GM19193 (cell line): ENCODE results near the gene TMEM150C.

Experiments used
- POLR2A ChIP-seq: IDR thresholded peaks from 4 replicates; pipeline ENCODE4 v1.6.1; 2011; ENCODE audit not compliant: insufficient read depth, insufficient read length; ENCODE audit errors: extremely low read depth

TMEM150C gene

DNA sequence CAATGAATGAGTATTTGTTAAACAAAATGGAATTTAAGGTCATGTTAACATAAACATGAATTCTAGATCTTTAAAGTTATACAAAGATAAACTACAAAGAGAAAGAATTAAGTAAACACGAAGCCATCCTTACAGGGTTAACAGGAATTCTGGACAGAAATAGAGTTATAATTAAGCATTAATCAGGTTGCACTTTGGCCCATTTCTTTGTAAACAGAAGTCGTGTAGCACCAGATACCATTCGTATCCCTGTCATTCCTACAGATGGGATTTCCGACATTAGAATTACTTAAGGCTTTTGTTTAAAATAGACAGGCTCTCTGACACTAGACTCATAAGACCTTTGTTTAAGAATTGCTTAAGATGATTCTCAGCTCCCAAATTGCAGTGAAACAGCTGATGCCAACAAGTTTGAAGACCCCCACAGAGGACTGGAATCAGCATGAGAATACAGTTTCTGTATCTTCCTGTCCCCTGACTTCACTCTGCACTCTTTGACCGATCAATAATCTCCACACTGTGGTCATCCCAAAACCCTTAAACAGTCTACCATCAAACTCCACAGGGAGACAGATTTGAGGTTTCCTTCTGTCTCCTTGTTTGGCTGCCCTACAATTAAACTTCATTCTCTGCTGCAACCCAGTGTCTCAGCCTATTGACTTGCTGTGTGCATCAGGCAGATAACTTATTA lies 22.3 kb upstream of the TMEM150C start:
- no peak for TF ChIP-seq POLR2A

DNA sequence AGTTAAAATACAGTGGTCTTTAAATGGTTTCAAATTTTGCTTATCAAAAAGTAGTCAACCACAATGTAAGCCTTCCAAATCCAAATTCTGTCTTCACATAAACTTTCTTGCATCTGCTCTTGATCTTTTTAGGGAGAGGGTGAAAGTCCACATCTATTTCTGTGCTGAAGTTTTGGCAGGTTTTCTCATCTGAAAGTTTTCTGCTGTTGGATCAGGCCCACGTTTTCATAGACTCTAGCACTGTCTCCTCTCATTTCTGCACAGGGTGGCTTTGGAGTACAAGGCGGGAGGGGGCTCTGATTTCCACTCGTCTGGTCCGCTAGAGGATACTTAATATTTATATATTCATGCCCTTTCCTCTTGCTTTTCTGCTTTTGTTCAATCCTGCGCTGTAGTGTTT lies 18.1 kb upstream of the TMEM150C start:
- no peak for TF ChIP-seq POLR2A

DNA sequence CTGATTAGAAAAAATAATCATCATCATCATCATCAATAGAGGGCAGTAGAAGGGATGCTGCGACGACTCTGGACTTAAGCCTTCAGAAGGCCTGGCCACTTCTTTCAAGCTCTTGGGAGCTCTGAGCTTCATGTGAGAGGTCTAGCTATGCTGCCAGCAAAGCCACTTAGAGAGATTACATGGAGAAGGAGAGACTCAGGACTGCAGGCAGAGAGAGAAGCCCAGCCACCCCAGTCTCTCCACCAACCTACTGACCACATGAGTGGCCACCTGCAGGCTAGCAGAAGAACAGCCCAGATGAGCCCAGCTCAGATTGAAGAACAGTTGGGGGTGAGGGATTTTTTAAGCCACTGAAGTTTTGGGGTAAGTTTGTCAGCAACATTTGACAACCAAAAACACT lies 17.1 kb upstream of the TMEM150C start:
- no peak for TF ChIP-seq POLR2A

DNA sequence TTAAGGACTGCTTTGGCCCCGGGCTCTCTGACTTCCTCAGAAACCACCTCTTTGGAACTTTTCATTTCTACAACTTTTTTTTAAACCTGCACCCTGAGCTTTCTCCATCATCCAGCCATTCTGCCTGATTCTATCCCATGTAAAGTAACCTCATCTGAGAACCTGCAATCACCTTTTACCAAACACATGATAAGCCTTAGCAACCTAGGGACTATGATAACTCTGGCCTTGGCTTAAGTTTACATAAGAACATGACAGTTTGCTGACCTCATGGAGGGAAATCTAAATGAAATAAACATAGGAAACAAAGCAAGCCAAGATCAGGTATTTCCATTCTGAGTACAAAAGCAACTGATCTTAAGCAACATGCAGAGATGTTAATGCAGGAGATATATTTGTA lies 15.7 kb upstream of the TMEM150C start:
- TF ChIP-seq POLR2A, result no peak

DNA sequence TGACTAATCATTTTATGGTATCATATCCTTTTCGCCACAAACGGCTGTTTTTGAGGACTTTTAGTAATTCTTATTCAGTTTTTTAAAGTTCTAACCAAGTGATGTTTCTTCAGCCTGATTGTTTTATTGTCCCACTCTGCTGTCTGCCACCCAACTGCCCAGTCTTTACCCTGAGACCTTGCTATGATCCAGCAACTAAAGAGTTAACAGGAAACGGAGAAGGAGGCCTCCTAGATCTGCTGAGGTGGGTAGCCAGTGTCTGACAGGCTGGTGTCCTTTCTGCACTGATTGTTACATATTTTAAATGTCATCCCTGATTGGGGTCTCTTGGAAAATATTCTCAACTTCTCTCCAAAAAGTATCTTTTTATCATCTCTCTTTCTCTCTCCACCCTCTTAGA lies 7.9 kb upstream of the TMEM150C start:
- TF ChIP-seq POLR2A, result no peak

DNA sequence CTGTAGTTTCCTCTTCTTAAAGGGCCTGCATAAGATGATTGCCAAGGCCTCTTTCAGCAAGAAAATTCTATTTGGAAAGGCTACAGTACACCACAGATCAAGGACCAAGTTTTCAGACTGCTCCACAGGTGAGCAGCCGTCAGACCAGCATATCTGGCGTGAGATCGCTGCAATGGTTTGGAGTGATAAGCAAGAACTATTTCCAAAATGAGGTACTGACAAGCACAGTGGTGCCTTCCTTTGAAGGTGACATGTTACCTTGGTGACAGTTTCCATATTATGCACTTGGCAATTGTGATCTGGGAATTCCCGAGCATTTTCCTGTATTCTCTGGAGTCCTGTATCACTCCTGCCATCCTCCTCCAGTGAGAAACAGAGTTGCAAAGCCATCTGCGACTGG lies 7.3 kb upstream of the TMEM150C start:
- TF ChIP-seq POLR2A, result no peak

DNA sequence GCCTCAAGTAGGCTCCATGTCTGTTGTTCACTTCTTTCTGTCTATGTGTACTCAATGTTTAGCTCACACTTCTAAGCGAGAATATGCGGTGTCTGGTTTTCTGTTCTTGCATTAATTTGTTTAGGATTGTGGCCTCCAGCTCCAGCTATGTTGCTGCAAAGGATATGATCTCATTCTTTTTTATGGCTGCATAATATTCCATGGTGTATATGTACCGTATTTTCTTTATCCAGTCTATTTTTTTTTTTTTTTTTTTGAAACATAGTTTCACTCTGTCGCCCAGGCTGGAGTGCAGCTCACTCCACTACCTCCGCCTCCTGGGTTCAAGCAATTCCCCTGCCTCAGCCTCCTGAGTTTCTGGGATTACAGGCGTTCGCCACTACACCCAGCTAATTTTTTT lies 5.7 kb upstream of the TMEM150C start:
- TF ChIP-seq POLR2A, result no peak

DNA sequence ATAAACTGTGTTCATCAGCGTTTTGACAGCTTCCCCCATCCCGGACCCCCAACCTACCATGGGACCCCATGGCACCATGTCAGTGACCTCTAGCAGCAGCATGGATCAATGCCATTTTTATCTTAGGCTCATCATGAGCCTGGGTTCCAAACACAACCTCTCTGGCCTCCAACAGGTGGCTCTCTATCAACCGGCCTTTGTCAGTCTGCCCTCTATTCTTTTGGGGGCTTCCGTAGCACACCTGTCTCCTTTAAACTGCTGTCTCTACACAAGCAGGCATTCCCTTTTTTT lies 721 bp upstream of the TMEM150C start:
- no peak for TF ChIP-seq POLR2A

DNA sequence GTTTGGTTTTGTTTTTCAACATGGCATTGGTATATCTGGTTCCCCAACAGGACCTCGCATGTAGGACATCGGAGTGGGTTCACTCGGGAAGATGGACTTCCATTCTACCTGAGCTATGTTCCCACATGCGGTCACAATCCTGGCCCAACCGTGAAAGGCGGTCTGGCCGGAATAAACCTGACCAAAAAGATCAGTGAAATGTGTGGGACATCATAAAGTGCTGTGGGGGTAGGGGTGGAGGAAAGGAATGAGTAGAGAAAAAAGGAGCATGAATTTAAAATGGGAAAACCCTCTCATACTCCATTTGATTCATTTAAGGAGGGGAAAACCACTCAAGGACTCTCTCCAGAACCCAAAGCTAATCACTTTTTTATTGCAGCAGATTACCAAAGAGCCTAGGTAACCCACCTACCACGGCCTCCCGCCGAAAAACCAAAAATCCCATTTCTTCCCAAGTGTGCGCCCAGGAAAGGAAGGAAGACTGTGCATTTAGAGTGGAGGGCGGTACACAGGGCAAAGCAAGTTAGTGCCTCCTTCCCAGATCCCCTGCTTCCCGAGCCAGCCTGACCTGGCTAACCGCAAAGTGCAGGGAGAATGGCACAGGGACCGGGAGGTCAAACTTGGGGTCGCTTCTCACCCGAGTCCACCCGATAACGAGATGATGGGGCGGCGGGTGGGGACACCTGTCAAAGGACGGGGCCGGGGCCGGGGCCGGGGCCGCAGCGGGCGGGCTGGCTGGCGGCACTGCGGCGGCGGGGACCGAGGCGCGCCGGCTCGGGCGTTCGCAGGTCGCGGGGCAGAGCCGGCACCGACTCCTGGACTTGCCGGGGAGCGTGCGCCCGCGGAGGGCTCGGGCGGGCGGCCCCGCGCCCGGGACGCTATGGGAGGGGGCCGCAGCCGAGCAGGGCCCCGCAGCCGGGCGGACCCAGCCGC lies 669 bp downstream of the TMEM150C start:
- no peak for TF ChIP-seq POLR2A

DNA sequence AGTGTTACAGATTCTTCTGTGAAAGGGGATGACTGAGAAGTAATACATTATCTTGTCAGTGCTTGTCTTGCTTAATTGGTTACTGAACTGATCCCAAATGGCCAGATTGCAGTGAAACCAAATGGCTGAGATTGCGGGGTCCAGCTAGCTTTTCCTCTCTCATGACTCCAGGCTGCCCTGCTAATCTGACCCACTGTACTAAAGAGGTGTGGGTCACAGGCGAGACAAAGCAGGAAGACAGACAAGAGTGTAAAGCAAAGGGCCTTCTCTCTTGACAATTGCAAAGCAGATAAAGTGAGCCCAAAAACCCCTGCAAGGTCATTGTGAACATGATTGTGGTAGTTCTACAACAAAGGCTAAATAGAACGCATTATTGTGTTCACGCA lies 2.1 kb downstream of the TMEM150C start:
- no peak for TF ChIP-seq POLR2A

DNA sequence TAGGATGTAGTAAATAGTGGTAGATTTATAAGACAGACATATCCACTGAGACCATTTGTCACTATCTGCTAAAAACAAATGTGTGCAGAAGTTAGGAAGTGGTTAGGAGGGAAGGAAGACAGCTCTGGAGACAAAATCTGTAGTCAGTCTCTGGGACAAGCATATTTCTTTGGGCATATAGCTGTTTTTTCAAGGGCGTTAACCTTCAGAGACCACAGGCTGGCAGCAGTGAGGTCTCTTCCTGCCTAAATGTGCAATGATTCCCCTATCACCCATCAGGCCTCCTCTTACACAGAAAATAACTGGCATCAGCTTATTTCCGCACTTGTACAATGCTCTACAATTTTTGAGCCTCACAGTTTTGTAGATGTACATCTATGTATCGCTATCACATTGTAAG lies 6.5 kb downstream of the TMEM150C start:
- TF ChIP-seq POLR2A, result no peak

DNA sequence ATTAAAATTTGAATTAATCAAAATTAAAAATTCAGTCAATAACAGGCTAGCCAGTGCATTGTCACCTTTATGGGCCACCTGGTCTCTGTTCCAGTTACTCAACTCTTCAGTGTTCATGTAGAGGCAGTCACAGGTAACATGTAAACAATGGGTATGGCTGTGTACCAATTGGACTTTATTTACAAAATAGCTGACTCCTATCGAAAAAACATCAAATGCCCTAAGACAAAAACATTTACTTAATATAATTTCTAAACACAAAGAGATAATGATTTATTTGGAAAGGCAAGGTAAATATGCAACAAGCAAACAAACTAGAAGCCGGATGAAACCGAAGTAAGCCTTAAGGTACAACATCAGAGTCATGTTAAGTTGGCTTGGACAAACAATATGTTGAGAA lies 8.8 kb downstream of the TMEM150C start:
- no peak for TF ChIP-seq POLR2A

DNA sequence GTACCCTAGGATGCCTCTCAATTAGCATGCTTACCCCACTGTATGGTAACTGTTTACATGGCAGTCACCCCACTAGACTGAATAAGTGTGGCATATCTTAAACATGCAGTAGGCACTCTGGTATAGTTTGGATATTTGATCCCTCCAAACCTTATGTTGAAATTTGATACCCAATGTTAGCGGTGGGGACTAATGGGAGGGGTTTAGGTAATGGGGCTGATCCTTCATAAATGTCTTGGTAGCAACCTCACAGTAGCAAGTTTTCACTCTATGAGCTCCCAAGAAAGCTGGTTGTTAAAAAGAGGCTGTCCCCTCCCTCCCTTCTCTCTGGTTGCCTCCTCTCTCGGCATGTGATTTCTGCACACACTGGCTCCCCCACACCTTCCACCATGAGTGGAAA lies 10.1 kb downstream of the TMEM150C start:
- no peak for TF ChIP-seq POLR2A

DNA sequence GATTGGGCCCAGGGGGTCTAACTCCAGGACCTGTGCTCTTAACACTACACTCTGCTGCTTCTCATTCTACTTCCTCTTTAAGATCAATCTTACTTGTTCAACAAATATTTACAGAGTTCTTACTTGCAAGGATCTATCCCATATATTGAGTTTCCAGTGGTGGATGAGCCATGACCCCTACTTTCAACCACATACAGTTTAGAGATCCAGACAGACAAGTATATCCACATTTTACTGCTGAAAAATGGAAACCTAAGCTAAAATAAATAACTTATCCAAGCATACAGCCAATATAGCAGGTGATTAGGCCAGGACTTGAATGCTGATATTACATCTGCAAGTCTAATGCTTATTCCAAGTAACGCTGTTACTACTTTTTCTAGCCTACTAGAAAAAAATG lies 18.7 kb downstream of the TMEM150C start:
- no peak for TF ChIP-seq POLR2A

DNA sequence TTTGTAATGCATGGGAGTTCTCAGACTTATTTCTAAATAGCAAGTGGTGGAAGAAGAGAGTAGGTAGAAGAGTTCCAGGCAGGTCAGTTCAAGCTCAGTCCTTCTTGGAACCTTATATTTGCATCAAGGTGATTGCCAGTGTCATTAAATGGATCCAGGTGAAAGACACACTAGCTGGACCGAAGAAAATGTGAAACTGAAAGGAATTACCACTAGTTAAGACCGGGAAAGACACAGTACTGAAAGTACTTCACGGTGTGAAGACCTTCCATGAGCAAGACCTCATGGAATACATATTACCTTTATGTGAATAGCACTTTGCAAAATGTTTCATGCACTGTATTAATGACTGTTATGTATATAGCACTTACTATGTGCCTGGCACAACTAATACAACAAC lies 19.1 kb downstream of the TMEM150C start:
- no peak for TF ChIP-seq POLR2A

DNA sequence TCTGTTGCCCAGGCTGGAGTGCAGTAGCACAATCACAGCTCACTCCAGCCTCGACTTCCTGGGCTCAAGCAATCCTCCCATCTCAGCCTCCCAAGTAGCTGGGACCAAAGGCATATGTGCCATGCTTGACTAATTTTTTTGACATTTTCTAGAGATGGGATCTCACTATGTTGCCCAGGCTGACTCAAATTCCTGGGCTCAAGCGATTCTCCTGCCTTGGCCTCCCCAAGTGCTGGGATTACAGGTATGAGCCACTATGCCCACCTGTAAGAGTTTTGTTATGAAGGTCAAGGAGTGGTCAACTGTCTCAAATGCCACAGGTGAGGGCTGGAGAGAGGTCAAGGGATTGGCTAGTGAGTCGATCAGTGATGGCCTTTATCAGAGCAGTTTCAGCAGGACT lies 32.5 kb downstream of the TMEM150C start:
- no peak for TF ChIP-seq POLR2A

DNA sequence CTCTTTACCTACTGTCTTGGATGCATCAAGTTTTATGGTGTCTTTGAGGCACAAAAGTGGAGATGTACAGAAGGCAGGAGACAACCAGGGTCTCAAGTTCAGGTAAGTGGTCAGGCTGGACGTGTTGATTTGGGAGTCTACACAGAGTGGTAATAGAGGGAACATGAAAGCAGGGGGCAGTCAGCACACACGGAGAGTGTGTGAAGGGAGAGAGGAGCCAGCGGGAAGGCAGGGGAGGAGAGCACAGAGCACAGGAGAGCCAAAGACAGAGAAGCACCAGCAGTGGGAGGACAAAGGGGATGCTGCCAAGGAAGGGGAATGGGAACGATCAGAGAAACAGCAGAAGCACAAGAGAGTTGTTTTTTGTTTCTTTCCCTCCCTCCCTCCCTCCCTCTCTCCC lies 32.9 kb downstream of the TMEM150C start:
- no peak for TF ChIP-seq POLR2A

DNA sequence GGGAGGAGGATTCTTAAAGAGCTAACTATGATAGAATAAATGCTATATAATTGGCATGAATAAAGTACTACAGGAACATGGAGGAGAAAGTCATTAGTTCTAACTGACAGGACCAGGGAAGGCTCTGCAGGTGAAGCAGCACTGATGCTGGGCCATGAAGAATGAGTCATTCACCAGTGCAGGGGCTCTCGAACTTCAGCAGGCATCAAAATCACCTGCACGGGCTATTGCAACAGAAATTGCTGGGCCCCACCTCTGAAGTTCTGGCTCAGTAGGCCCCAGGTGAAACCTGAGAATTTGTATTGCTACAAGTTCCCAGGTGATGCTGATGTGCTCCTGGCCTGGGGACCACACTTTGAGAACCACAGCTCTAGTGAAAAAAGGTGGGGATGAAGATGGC lies 33.7 kb downstream of the TMEM150C start:
- no peak for TF ChIP-seq POLR2A
